PC-3 (cell line): ENCODE results near the gene SGK2.

ENCODE experiments used
- CTCF ChIP-seq: fragments of 300-600 bp; sonication (generic); conservative IDR thresholded peaks from 2 replicates; pipeline ENCODE4 v1.5.1; 2017; ENCODE audit warnings: antibody characterized with exemption, low read depth, mild to moderate bottlenecking, low read length
- EZH2 ChIP-seq: fragments of 300-600 bp; sonication (generic); IDR thresholded peaks from one replicate; pipeline ENCODE4 v1.6.1; 2017; ENCODE audit warnings: antibody characterized with exemption, mild to moderate bottlenecking, low read length; ENCODE audit not compliant: unreplicated experiment

- no peak for TF ChIP-seq CTCF
- no peak for TF ChIP-seq EZH2
Observed at GRCh38 chr20:43528258-43528875, 30.5 kb upstream of the SGK2 start.
